Measurements from ENCODE around the gene KDR. TPM values are rescaled to one million over a fixed set of nuclear protein-coding genes. Genes with fewer than 3 reads are reported as not detected.

The KDR gene
- total RNA-seq, 1 experiment from 2014 or later = 0.52 TPM

GRCh38 chr4:55087009-55087912 lies 38.1 kb downstream of the KDR start:
- no peaks in the 10 kb centered on the region for H3K79me2 ChIP-seq (ENCODE audit: insufficient read depth, low read length)
- H3K27ac ChIP-seq (ENCODE audit: low read depth, low read length) = no peak overlapping the region
- ChIA-PET RAD21 (ENCODE audit: low non-redundant PET in 1 of 2, low total read pairs in 2 of 2, uncharacterized antibody in 2 of 2, unreplicated experiment in 2 of 2) (no interaction called here), CTCF (no interaction called here), POLR2A (no interaction called here)
- no peak for ATAC-seq
- H3K4me3 ChIP-seq (replicated peaks in 1 of 2; ENCODE audit: low read depth in 1 of 2, low read length in 2 of 2) = no peak overlapping the region
- no peaks in the 10 kb centered on the region for H3K36me3 ChIP-seq (ENCODE audit: control insufficient read depth in 1 of 2, insufficient read depth in 2 of 2, low read length in 2 of 2)
- no peaks in the 10 kb centered on the region for H3K9me3 ChIP-seq (ENCODE audit: control insufficient read depth in 1 of 2, insufficient read depth in 1 of 2, low read depth in 1 of 2, low read length in 2 of 2)
- H3K27me3 ChIP-seq (ENCODE audit: insufficient read depth, low read length) = peaks cover 21% of the 10 kb centered on the region
- no peak for DNase-seq (ENCODE audit: low read depth, low spot score)
- TF ChIP-seq, protein P1, sequence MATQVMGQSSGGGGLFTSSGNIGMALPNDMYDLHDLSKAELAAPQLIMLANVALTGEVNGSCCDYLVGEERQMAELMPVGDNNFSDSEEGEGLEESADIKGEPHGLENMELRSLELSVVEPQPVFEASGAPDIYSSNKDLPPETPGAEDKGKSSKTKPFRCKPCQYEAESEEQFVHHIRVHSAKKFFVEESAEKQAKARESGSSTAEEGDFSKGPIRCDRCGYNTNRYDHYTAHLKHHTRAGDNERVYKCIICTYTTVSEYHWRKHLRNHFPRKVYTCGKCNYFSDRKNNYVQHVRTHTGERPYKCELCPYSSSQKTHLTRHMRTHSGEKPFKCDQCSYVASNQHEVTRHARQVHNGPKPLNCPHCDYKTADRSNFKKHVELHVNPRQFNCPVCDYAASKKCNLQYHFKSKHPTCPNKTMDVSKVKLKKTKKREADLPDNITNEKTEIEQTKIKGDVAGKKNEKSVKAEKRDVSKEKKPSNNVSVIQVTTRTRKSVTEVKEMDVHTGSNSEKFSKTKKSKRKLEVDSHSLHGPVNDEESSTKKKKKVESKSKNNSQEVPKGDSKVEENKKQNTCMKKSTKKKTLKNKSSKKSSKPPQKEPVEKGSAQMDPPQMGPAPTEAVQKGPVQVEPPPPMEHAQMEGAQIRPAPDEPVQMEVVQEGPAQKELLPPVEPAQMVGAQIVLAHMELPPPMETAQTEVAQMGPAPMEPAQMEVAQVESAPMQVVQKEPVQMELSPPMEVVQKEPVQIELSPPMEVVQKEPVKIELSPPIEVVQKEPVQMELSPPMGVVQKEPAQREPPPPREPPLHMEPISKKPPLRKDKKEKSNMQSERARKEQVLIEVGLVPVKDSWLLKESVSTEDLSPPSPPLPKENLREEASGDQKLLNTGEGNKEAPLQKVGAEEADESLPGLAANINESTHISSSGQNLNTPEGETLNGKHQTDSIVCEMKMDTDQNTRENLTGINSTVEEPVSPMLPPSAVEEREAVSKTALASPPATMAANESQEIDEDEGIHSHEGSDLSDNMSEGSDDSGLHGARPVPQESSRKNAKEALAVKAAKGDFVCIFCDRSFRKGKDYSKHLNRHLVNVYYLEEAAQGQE (IDR thresholded peaks at IDR 0.05; ENCODE audit: low read depth) = no peak
- TF ChIP-seq EZH2 (IDR thresholded peaks at IDR 0.05) = no peak
- no peak for TF ChIP-seq POLR2AphosphoS5 (IDR thresholded peaks at IDR 0.05; ENCODE audit: low read depth, low read length)
- TF ChIP-seq, protein P2, sequence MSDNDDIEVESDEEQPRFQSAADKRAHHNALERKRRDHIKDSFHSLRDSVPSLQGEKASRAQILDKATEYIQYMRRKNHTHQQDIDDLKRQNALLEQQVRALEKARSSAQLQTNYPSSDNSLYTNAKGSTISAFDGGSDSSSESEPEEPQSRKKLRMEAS (IDR thresholded peaks at IDR 0.05) = no peak
- no peak for TF ChIP-seq ZNF274 (IDR thresholded peaks at IDR 0.05; ENCODE audit: low read depth, low read length)
- no peak for TF ChIP-seq SIN3A (IDR thresholded peaks at IDR 0.05; ENCODE audit: low read depth)
- TF ChIP-seq FOSL1 (IDR thresholded peaks at IDR 0.05; ENCODE audit: low read depth) = no peak
- no peak for TF ChIP-seq POLR2A (IDR thresholded peaks at IDR 0.05; ENCODE audit: borderline replicate concordance, extremely low read depth, insufficient read depth, insufficient read length)
- TF ChIP-seq, protein P3, sequence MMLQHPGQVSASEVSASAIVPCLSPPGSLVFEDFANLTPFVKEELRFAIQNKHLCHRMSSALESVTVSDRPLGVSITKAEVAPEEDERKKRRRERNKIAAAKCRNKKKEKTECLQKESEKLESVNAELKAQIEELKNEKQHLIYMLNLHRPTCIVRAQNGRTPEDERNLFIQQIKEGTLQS (IDR thresholded peaks at IDR 0.05) = no peak
- no peak for TF ChIP-seq SRF (IDR thresholded peaks at IDR 0.05; ENCODE audit: low read depth)
- TF ChIP-seq CEBPB (IDR thresholded peaks at IDR 0.05; ENCODE audit: low read depth) = no peak
- TF ChIP-seq ZFX (IDR thresholded peaks at IDR 0.05) = no peak
- no peak for TF ChIP-seq SP1 (IDR thresholded peaks at IDR 0.05; ENCODE audit: low read depth)
- no peak for TF ChIP-seq EZH2phosphoT487 (IDR thresholded peaks at IDR 0.05; ENCODE audit: borderline replicate concordance)
- TF ChIP-seq EGR1 (IDR thresholded peaks at IDR 0.05; ENCODE audit: low read depth) = no peak
- TF ChIP-seq RAD21 (IDR thresholded peaks at IDR 0.05; ENCODE audit: low read depth) = no peak
- no peak for TF ChIP-seq TCF7L2 (IDR thresholded peaks at IDR 0.05; ENCODE audit: borderline replicate concordance, extremely low read depth, insufficient read depth, insufficient read length)
- TF ChIP-seq JUND (IDR thresholded peaks at IDR 0.05) = no peak
- no peak for TF ChIP-seq ELF1 (IDR thresholded peaks at IDR 0.05; ENCODE audit: borderline replicate concordance, low read depth)
- H3K4me2 ChIP-seq (ENCODE audit: low read length) = no peak overlapping the region
- no peaks in the 10 kb centered on the region for H4K20me1 ChIP-seq (ENCODE audit: insufficient read depth)
- H3K9ac ChIP-seq (ENCODE audit: low read length) = no peak overlapping the region
- no peaks in the 10 kb centered on the region for H3K4me1 ChIP-seq (ENCODE audit: control insufficient read depth in 1 of 2, insufficient read depth in 2 of 2, low read length in 2 of 2)
- H2AFZ ChIP-seq (ENCODE audit: low read depth, low read length, poor library complexity, severe bottlenecking) = no peak overlapping the region
- intact Hi-C loops (cut with micrococcal nuclease) = no loop called here
- H3K9me2 ChIP-seq (ENCODE audit: insufficient read depth) = no peaks in the 10 kb centered on the region
- BruUV-seq (replicated peaks) = no TSS peak

Data from HCT116 (cell line).